ENCODE data around the gene C6orf62. TPM values are rescaled to one million over a fixed set of nuclear protein-coding genes. Genes with fewer than 3 reads are reported as not detected.
"Not testable (repeated sequence)": the region's sequence is repeated elsewhere in the genome, so short reads cannot be mapped to it uniquely, and the experiment has no call there.

The C6orf62 gene
- total and polyA plus RNA-seq, 2 donors, result 109 to 178 TPM

GRCh38 chr6:24686408-24686807 is 32.5 kb downstream of the C6orf62 start:
- Histone ChIP-seq H3K27me3 (ENCODE audit: control insufficient read depth in 2 of 2, insufficient read depth in 1 of 2, low read length in 1 of 2) (no peaks in the 10 kb centered on the region), H3K4me3 (ENCODE audit: low read length in 2 of 2) (no peak overlapping the region), H3K9me3 (ENCODE audit: control insufficient read depth in 2 of 2, insufficient read depth in 1 of 2, low read length in 1 of 2) (no peaks in the 10 kb centered on the region), H3K27ac (ENCODE audit: low read depth in 1 of 2, low read length in 1 of 2) (no peak overlapping the region), H3K4me1 (ENCODE audit: control insufficient read depth in 2 of 2, insufficient read depth in 2 of 2, low read length in 2 of 2) (peaks cover 0 to 5% of the 10 kb centered on the region in 2 donors), H3K36me3 (ENCODE audit: control insufficient read depth in 2 of 2, insufficient read depth in 2 of 2, low read length in 1 of 2) (no peaks in the 10 kb centered on the region)
- WGBS, result 97% methylated on average over 1 of the region's 1 CpG
- DNase-seq (ENCODE audit: low read depth in 6 of 9, low spot score in 9 of 9), result no peak

GRCh38 chr6:24683297-24684296 is 35.4 kb downstream of the C6orf62 start:
- H3K27ac ChIP-seq (ENCODE audit: low read depth in 1 of 2, low read length in 1 of 2), result no peak overlapping the region
- WGBS, result 92% methylated on average over 12 of the region's 12 CpGs
- DNase-seq (ENCODE audit: low read depth in 6 of 9, low spot score in 9 of 9), result no peak

GRCh38 chr6:24680582-24680981 is 38.4 kb downstream of the C6orf62 start:
- 98% methylated on average over 7 of the region's 7 CpGs for WGBS
- Histone ChIP-seq H3K9me3 (ENCODE audit: control insufficient read depth in 2 of 2, insufficient read depth in 1 of 2, low read length in 1 of 2) (no peaks in the 10 kb centered on the region), H3K4me3 (ENCODE audit: low read length in 2 of 2) (no peak overlapping the region), H3K27me3 (ENCODE audit: control insufficient read depth in 2 of 2, insufficient read depth in 1 of 2, low read length in 1 of 2) (no peaks in the 10 kb centered on the region), H3K27ac (ENCODE audit: low read depth in 1 of 2, low read length in 1 of 2) (no peak overlapping the region), H3K36me3 (ENCODE audit: control insufficient read depth in 2 of 2, insufficient read depth in 2 of 2, low read length in 1 of 2) (no peaks in the 10 kb centered on the region), H3K4me1 (ENCODE audit: control insufficient read depth in 2 of 2, insufficient read depth in 2 of 2, low read length in 2 of 2) (no peaks in the 10 kb centered on the region)
- no peak for DNase-seq (ENCODE audit: low read depth in 6 of 9, low spot score in 9 of 9)

More at GRCh38 chr6:24683297-24684296, 35.4 kb downstream of the C6orf62 start:
- no peaks in the 10 kb centered on the region for H3K36me3 ChIP-seq (ENCODE audit: control insufficient read depth in 2 of 2, insufficient read depth in 2 of 2, low read length in 1 of 2)
- no peaks in the 10 kb centered on the region for H3K9me3 ChIP-seq (ENCODE audit: control insufficient read depth in 2 of 2, insufficient read depth in 1 of 2, low read length in 1 of 2)
- no peak overlapping the region for H3K4me3 ChIP-seq (ENCODE audit: low read length in 2 of 2)
- H3K27me3 ChIP-seq (ENCODE audit: control insufficient read depth in 2 of 2, insufficient read depth in 1 of 2, low read length in 1 of 2), result no peaks in the 10 kb centered on the region
- no peaks in the 10 kb centered on the region for H3K4me1 ChIP-seq (ENCODE audit: control insufficient read depth in 2 of 2, insufficient read depth in 2 of 2, low read length in 2 of 2)

GRCh38 chr6:24678792-24679352 is 40.1 kb downstream of the C6orf62 start:
- not testable (repeated sequence) for H3K27ac ChIP-seq (ENCODE audit: low read depth in 1 of 2, low read length in 1 of 2); H3K9me3 ChIP-seq (ENCODE audit: control insufficient read depth in 2 of 2, insufficient read depth in 1 of 2, low read length in 1 of 2); H3K4me1 ChIP-seq (ENCODE audit: control insufficient read depth in 2 of 2, insufficient read depth in 2 of 2, low read length in 2 of 2); H3K27me3 ChIP-seq (ENCODE audit: control insufficient read depth in 2 of 2, insufficient read depth in 1 of 2, low read length in 1 of 2); H3K36me3 ChIP-seq (ENCODE audit: control insufficient read depth in 2 of 2, insufficient read depth in 2 of 2, low read length in 1 of 2); H3K4me3 ChIP-seq (ENCODE audit: low read length in 2 of 2); DNase-seq (ENCODE audit: low read depth in 6 of 9, low spot score in 9 of 9)
- 97% methylated on average over 11 of the region's 11 CpGs for WGBS

GRCh38 chr6:24673625-24674024 is 45.3 kb downstream of the C6orf62 start:
- Histone ChIP-seq H3K36me3 (ENCODE audit: control insufficient read depth in 2 of 2, insufficient read depth in 2 of 2, low read length in 1 of 2) (no peaks in the 10 kb centered on the region), H3K27ac (ENCODE audit: low read depth in 1 of 2, low read length in 1 of 2) (no peak overlapping the region), H3K27me3 (ENCODE audit: control insufficient read depth in 2 of 2, insufficient read depth in 1 of 2, low read length in 1 of 2) (no peaks in the 10 kb centered on the region), H3K9me3 (ENCODE audit: control insufficient read depth in 2 of 2, insufficient read depth in 1 of 2, low read length in 1 of 2) (peaks cover 0 to 20% of the 10 kb centered on the region in 2 donors), H3K4me1 (ENCODE audit: control insufficient read depth in 2 of 2, insufficient read depth in 2 of 2, low read length in 2 of 2) (no peaks in the 10 kb centered on the region), H3K4me3 (ENCODE audit: low read length in 2 of 2) (no peak overlapping the region)
- DNase-seq (ENCODE audit: low read depth in 6 of 9, low spot score in 9 of 9), result no peak
- 94% methylated on average over 2 of the region's 2 CpGs for WGBS

GRCh38 chr6:24672620-24673182 is 46.3 kb downstream of the C6orf62 start:
- 96% methylated on average over 6 of the region's 6 CpGs for WGBS
- peaks cover 0 to 23% of the 10 kb centered on the region in 2 donors for H3K9me3 ChIP-seq (ENCODE audit: control insufficient read depth in 2 of 2, insufficient read depth in 1 of 2, low read length in 1 of 2)
- H3K4me3 ChIP-seq (ENCODE audit: low read length in 2 of 2), result no peak overlapping the region
- H3K27me3 ChIP-seq (ENCODE audit: control insufficient read depth in 2 of 2, insufficient read depth in 1 of 2, low read length in 1 of 2), result no peaks in the 10 kb centered on the region
- no peak overlapping the region for H3K27ac ChIP-seq (ENCODE audit: low read depth in 1 of 2, low read length in 1 of 2)
- no peaks in the 10 kb centered on the region for H3K36me3 ChIP-seq (ENCODE audit: control insufficient read depth in 2 of 2, insufficient read depth in 2 of 2, low read length in 1 of 2)
- DNase-seq (ENCODE audit: low read depth in 6 of 9, low spot score in 9 of 9), result no peak
- peaks cover 0 to 4% of the 10 kb centered on the region in 2 donors for H3K4me1 ChIP-seq (ENCODE audit: control insufficient read depth in 2 of 2, insufficient read depth in 2 of 2, low read length in 2 of 2)

- DNase-seq (ENCODE audit: low read depth in 6 of 9, low spot score in 9 of 9); H3K4me1 ChIP-seq (ENCODE audit: control insufficient read depth in 2 of 2, insufficient read depth in 2 of 2, low read length in 2 of 2); H3K27me3 ChIP-seq (ENCODE audit: control insufficient read depth in 2 of 2, insufficient read depth in 1 of 2, low read length in 1 of 2); H3K36me3 ChIP-seq (ENCODE audit: control insufficient read depth in 2 of 2, insufficient read depth in 2 of 2, low read length in 1 of 2); H3K4me3 ChIP-seq (ENCODE audit: low read length in 2 of 2); H3K27ac ChIP-seq (ENCODE audit: low read depth in 1 of 2, low read length in 1 of 2): not testable (repeated sequence)
- WGBS, result 98% methylated on average over 4 of the region's 4 CpGs
- peaks cover 0 to 23% of the 10 kb centered on the region in 2 donors for H3K9me3 ChIP-seq (ENCODE audit: control insufficient read depth in 2 of 2, insufficient read depth in 1 of 2, low read length in 1 of 2)
Measured at GRCh38 chr6:24671077-24671476, 47.9 kb downstream of the C6orf62 start.

GRCh38 chr6:24670492-24670891 is 48.5 kb downstream of the C6orf62 start:
- peaks cover 6 to 11% of the 10 kb centered on the region in 2 donors for H3K4me1 ChIP-seq (ENCODE audit: control insufficient read depth in 2 of 2, insufficient read depth in 2 of 2, low read length in 2 of 2)
- H3K4me3 ChIP-seq (ENCODE audit: low read length in 2 of 2), result not testable (repeated sequence)

GRCh38 chr6:24668997-24669361 is 50.0 kb downstream of the C6orf62 start:
- 98% methylated on average over 9 of the region's 9 CpGs for WGBS
- peaks cover 0 to 8% of the 10 kb centered on the region in 2 donors for H3K36me3 ChIP-seq (ENCODE audit: control insufficient read depth in 2 of 2, insufficient read depth in 2 of 2, low read length in 1 of 2)
- no peak overlapping the region for H3K27ac ChIP-seq (ENCODE audit: low read depth in 1 of 2, low read length in 1 of 2)
- H3K27me3 ChIP-seq (ENCODE audit: control insufficient read depth in 2 of 2, insufficient read depth in 1 of 2, low read length in 1 of 2), result no peaks in the 10 kb centered on the region
- H3K9me3 ChIP-seq (ENCODE audit: control insufficient read depth in 2 of 2, insufficient read depth in 1 of 2, low read length in 1 of 2), result peaks cover 0 to 18% of the 10 kb centered on the region in 2 donors
- H3K4me1 ChIP-seq (ENCODE audit: control insufficient read depth in 2 of 2, insufficient read depth in 2 of 2, low read length in 2 of 2), result peaks cover 13 to 15% of the 10 kb centered on the region in 2 donors
- no peak for DNase-seq (ENCODE audit: low read depth in 6 of 9, low spot score in 9 of 9)
- H3K4me3 ChIP-seq (ENCODE audit: low read length in 2 of 2), result no peak overlapping the region

More at GRCh38 chr6:24670492-24670891, 48.5 kb downstream of the C6orf62 start:
- not testable (repeated sequence) for H3K36me3 ChIP-seq (ENCODE audit: control insufficient read depth in 2 of 2, insufficient read depth in 2 of 2, low read length in 1 of 2); H3K27me3 ChIP-seq (ENCODE audit: control insufficient read depth in 2 of 2, insufficient read depth in 1 of 2, low read length in 1 of 2); DNase-seq (ENCODE audit: low read depth in 6 of 9, low spot score in 9 of 9); H3K27ac ChIP-seq (ENCODE audit: low read depth in 1 of 2, low read length in 1 of 2)
- peaks cover 0 to 23% of the 10 kb centered on the region in 2 donors for H3K9me3 ChIP-seq (ENCODE audit: control insufficient read depth in 2 of 2, insufficient read depth in 1 of 2, low read length in 1 of 2)
